HG03039 (cell line): Measurements from ENCODE around the gene SEPTIN11.

ENCODE experiments used
- ATAC-seq: cut with Tn5 transposase; IDR thresholded peaks from one replicate; pipeline ENCODE4 v1.9.1; 2021; ENCODE audit warnings: mild to moderate bottlenecking, moderate library complexity; ENCODE audit not compliant: unreplicated experiment

Gene SEPTIN11

DNA sequence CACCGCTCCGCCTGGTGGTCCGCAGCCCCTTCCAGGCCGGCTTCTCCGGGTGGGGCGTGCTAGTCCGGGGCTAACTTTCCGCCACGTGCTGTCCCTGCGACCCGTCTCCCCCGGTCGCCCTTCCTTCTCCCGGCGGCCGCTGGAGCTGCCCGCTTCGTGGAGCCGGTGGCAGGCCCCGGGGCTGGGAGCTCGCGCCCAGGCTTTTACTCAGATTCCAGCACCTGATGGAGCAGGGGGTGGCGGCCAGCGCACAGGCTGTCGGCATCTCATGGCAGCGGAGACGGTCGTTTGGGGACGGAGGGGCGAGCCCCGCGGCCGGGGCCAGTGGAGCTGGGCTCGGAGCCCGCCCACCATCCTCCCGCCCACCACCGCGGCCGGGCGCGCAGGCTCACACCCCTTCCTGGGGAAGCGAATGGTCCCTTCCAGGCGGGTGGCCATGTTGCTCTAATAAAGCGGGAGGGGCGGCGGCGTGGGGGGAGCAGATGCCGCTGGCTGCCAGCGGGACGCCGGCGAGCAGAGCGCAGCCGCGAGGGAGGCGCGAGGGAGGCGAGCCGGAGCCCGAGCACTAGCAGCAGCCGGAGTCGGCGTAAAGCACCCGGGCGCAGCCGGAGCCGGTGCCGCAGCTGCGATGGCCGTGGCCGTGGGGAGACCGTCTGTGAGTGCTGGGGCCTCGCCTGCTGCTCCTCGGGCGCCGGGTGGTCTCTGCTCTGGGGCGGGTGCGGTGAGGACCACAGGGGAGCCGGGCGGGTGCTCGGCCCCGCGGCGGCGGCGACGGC lies at the start of gene SEPTIN11:
SEPTIN11 (plus strand) TSS at position 477 of the 776 bp plus-strand sequence; CDS start at position 629, 152 bp downstream.
- ATAC-seq, result peak; percentile 55

DNA sequence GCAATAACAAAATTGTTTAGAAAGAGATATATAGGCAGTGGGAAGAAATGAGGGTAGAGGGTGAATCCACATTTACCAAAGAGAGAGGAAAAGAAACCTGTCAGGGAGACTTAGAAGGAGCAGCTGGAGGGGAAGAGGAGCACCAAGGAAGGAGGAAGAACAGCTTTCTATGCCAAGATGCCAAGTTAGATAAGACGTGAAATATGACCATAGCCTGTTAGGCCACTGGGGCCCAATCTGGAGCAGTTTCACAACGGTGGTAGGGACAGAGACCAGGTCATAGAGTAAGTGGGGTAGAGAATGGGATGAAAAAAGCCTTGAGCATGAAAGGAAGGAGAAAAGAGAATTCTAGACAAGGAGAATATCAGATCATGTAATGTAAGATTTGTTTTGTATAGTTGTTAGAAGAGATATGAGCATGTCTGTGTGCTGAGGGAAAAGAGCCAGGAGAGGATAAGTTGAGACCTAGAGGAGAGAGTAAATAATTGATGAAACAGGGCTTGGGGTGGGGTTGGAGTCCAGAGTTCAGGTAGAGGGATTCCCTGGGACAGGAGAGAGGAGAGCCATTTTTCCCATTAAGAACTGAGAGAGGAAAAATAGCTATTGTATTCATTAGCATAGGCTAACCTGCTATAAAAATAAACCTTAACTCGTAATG lies 47.2 kb upstream of the SEPTIN11 start:
- ATAC-seq, result no peak

- ATAC-seq, result no peak
Observed at GRCh38 chr4:76904646-76905190, 44.8 kb upstream of the SEPTIN11 start.

DNA sequence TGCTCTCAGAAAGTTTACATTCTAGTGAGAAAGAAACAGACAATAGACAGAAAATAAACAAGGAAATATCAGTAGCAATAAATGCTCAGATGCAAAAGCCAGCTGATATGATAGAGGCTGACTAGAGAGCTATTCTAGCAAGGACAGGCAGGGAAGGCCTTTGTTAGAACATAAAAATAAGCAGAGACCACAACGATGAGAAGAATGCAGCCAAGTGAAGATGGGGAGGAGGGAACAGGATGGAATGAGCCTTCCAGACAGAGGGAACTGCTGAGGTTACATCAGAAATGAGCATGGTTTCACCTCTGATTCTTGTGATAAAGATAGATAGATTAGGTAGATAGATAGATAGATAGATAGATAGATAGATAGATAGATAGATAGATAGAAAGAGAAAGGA lies 44.0 kb upstream of the SEPTIN11 start:
- no peak for ATAC-seq

- no peak for ATAC-seq
Observed at GRCh38 chr4:76909711-76910110, 39.8 kb upstream of the SEPTIN11 start.

GRCh38 chr4:76920715-76921114 lies 28.8 kb upstream of the SEPTIN11 start:
- ATAC-seq, result no peak

DNA sequence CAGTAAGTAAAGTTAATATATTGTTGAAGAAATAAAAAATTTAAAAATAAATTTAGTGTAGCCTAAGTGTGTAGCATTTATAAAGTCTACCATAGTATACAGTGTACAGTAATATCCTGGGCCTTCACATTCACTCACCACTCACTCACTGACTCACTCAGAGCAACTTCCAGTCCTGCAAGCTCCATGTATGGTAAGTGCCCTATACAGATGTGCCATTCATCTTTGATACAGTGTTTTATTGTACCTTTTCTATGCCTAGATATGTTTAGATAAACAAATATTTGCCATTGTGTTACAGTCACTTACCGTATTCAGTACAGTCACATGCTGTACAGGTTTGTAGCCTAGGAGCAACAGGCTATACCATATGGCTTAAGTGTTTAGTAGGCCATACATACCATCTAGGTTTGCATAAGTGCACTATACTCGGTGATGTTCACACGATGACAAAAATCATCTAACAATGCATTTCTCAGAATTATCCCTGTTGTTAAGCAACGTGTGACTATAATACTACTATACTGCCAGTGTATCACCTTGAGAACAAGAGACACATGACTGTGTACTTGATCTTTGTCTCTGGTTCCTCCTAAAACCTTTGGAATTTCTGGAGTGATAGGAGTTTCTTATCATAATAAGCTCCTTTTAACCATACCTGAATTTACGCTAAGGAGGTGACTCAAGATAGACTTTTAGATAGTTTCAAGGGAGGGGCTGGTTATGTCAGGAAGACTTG lies 25.8 kb upstream of the SEPTIN11 start:
- ATAC-seq, result no peak

GRCh38 chr4:76926841-76927240 lies 22.7 kb upstream of the SEPTIN11 start:
- ATAC-seq, result no peak

DNA sequence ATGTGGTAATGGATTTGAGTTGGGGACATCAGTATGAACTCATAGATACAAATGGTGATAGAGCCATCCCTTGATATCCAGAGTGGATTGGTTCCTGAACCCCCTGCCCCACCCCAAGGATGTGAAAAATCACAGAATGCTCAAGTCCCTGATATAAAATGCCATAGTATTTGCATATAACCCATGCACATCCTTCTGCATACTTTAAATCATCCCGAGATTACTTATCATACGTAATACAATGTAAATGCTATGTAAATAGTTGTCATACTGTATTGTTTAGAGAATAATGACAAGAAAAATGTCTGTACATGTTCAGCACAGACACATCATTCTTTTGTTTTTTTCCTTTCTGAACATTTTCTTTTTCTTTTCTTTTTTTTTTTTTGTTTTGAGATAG lies 18.9 kb upstream of the SEPTIN11 start:
- no peak for ATAC-seq

- ATAC-seq, result no peak
Observed at GRCh38 chr4:76931087-76931486, 18.5 kb upstream of the SEPTIN11 start.

DNA sequence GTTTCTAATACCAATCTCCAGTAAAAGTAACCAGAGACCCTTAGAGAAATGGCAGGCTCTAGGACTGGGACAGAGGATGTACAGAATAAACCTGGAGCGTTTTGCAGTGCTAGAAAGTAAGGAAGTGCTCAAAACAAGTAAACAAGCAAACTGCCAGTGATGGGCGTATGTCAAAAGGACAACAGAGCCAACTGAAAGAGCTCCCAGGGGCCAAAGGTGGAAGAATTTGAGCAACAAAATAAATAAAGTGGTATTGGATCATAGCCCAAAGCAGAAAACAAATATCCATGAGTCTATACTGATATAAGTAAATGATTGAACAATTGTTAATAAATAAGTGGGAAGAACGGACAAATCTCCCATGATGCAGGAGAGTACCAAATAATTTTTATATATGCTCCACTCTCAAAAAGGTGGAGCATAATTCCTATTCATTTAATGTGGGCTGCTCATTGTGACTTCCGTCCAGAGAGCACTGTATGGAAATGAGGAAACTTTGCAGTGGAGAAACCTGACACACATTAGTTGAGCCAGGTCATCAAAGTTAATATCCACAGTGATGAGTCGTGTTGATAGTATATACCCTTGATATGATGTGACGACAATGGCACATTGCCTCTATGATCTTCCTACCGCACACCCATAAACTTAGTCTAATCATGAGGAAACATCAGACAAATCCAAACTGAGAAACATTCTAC lies 17.8 kb upstream of the SEPTIN11 start:
- ATAC-seq, result no peak

DNA sequence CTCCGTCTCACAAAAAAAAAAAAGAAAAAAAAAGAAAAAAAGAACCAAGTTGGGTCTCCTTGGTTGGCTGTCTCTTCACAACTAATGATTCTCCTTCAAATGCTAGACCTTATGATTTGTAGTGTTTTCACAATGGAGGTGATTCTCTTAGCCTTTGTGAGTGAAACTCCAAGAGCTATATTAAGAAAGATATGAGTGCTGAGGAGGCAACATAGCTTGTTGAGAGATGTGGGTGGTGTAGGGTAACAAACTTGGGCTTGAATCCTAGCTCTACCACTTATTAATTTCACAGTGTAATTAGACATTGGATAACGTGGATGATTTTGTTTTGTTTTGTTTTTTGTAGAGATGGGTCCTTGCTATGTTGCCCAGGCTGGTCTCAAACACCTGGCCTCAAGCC lies 10.4 kb upstream of the SEPTIN11 start:
- no peak for ATAC-seq

GRCh38 chr4:76943129-76943620 lies 6.4 kb upstream of the SEPTIN11 start:
- ATAC-seq, result no peak

DNA sequence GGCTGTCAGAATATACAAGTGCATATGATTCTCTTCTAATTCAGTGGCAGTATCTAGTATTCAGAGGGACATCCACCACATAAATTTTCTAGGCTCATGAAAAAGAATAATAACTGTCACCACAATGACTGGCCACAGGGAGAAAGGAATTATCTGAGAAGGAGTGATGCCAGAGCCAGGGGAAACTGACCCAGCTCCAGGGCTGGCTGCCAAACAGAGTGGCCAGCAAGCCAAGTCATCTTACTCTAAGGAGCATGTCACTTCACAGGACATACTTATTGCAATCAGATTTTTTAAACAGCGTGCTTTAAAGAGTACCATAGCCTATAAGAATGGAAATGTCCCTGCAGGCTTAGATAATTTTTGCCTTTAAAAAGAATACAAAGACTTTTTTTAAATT lies 5.8 kb upstream of the SEPTIN11 start:
- no peak for ATAC-seq

DNA sequence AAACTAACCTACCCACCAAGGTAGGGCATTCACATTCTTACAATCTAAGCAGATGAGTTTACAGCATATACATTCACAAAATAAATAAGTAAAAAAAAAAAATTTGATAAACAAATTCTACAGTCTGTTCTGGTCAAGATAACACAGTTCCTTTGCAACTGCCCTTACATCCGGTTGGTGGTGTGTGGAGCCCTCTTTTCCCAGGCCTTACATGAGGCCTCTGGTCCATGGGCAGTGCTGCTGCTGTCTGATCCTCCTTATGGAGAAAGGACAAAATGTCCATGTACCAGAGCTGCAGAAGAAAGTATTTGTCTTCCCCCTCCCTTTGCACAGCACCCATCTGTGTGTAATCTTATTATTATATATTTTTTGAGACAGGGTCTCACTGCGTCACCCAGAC lies 2.2 kb upstream of the SEPTIN11 start:
- no peak for ATAC-seq

DNA sequence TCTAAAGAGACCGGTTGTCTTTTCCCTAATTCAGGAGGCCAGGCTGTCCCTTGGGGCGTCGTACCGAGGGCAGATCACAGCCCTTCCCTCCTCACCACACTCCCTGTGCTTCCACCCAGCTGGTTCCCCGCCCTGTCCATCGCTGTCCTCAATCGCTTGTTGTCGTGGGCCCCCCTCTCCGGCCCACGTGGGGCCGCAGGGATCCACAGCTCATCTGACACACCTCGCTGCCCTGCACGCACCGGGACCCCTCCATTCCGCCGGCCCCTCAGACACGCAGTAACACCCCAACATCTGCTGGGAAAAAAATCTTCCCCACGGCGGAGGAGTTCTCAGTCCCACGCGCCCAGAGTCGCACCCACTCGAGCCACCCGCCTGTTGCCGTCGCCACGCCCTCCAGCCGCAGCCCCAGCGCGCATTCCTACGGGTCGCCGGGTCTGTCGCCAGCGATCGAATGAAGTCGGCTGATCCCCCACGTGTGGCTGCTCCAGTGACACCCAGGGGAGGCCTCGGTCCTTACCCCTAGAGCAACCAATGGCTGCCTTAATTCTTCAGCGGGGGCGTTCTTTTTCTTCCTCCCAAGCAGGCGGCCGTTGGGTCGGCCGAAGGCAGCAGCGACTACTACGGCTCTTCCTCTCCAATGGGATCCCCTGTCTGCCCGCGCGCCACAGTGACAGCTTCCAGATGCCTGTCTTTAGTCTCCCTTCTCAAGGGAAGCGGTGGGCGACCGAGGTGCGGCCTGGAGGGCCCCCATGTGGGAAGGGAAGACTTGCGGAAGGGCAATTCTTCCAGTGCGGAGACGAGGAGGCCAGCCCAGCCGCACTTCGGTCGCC lies 893 bp upstream of the SEPTIN11 start:
- peak; percentile 38 for ATAC-seq

GRCh38 chr4:76950052-76950955 lies 752 bp downstream of the SEPTIN11 start:
- ATAC-seq, result peak; percentile 28

GRCh38 chr4:76950956-76951671 lies 1.6 kb downstream of the SEPTIN11 start:
- ATAC-seq, result no peak
